GM12878 (cell line): ENCODE data around the gene MACROD2. TPM values are rescaled to one million over a fixed set of nuclear protein-coding genes. Genes with fewer than 3 reads are reported as not detected.
A peak's percentile ranks its signal among the peaks of the same experiment; 100 is the strongest.

Experiments
- ATF7 ChIP-seq: fragments of 450-650 bp; IDR thresholded peaks from 2 replicates; pipeline ENCODE4 v1.6.1; 2016; ENCODE audit warnings: low read depth, mild to moderate bottlenecking
- BCL11A ChIP-seq: IDR thresholded peaks from 2 replicates; pipeline ENCODE4 v1.6.1; 2011; ENCODE audit warnings: low read depth, low read length
- BMI1 ChIP-seq: fragments of 450-650 bp; IDR thresholded peaks from 2 replicates; pipeline ENCODE4 v1.6.1; 2016; ENCODE audit warnings: mild to moderate bottlenecking, moderate library complexity, borderline replicate concordance
- ESRRA ChIP-seq: IDR thresholded peaks from 2 replicates; pipeline ENCODE4 v1.6.1; 2012; ENCODE audit warnings: mild to moderate bottlenecking, low read length, improper control_type of control experiment
- GABPA ChIP-seq: IDR thresholded peaks from 2 replicates; pipeline ENCODE4 v1.6.1; 2014; ENCODE audit warnings: antibody characterized with exemption, low read depth, mild to moderate bottlenecking, inconsistent platforms
- HDGF ChIP-seq: fragments of 450-650 bp; IDR thresholded peaks from 2 replicates; pipeline ENCODE4 v1.6.1; 2016; ENCODE audit warnings: antibody characterized with exemption
- HSF1 ChIP-seq: fragments of 150-350 bp; IDR thresholded peaks from 2 replicates; pipeline ENCODE4 v1.6.1; 2014; ENCODE audit warnings: mild to moderate bottlenecking, low read depth, low read length
- IKZF2 ChIP-seq, 2 experiments: fragments of 450-650 bp; IDR thresholded peaks; 2 replicates each; pipeline ENCODE4 v1.6.1; 2017; ENCODE audit warnings: mild to moderate bottlenecking in 2 of 2, moderate library complexity in 2 of 2
- IRF4 ChIP-seq: IDR thresholded peaks from 2 replicates; pipeline ENCODE4 v1.6.1; 2011; ENCODE audit warnings: low read depth, low read length
- JUNB ChIP-seq: IDR thresholded peaks from 2 replicates; pipeline ENCODE4 v1.6.1; 2016; ENCODE audit warnings: antibody characterized with exemption, mild to moderate bottlenecking
- PAX5 ChIP-seq: IDR thresholded peaks from 2 replicates; pipeline ENCODE4 v1.6.1; 2011; ENCODE audit warnings: low read depth, low read length, borderline replicate concordance
- POLR2AphosphoS2 ChIP-seq: IDR thresholded peaks from 2 replicates; pipeline ENCODE4 v1.6.1; 2011; ENCODE audit warnings: low read depth, mild to moderate bottlenecking, low read length, improper control_type of control experiment, moderate library complexity
- POLR2AphosphoS5 ChIP-seq: IDR thresholded peaks from 2 replicates; pipeline ENCODE4 v1.6.1; 2011; ENCODE audit warnings: mild to moderate bottlenecking, low read length, inconsistent platforms
- PRDM15 ChIP-seq: fragments of 450-650 bp; formaldehyde crosslinking; IDR thresholded peaks from 2 replicates; pipeline ENCODE4 v1.4.0; 2020; ENCODE audit warnings: mild to moderate bottlenecking, moderate library complexity
- RELB ChIP-seq: fragments of 450-650 bp; IDR thresholded peaks from 2 replicates; pipeline ENCODE4 v1.6.1; 2017; ENCODE audit warnings: low read depth, mild to moderate bottlenecking, moderate library complexity
- SIN3A ChIP-seq: IDR thresholded peaks from 2 replicates; pipeline ENCODE4 v1.6.1; 2012; ENCODE audit warnings: low read depth, low read length, improper control_type of control experiment
- SP1 ChIP-seq: IDR thresholded peaks from one replicate; pipeline ENCODE4 v1.6.1; 2011; ENCODE audit warnings: low read depth, low read length
- SPI1 ChIP-seq: IDR thresholded peaks from 2 replicates; pipeline ENCODE4 v1.6.1; 2011; ENCODE audit warnings: low read depth, mild to moderate bottlenecking, low read length, moderate library complexity, borderline replicate concordance; ENCODE audit not compliant: insufficient read depth
- SREBF1 ChIP-seq: IDR thresholded peaks from 2 replicates; pipeline ENCODE4 v1.6.1; 2012; ENCODE audit warnings: mild to moderate bottlenecking, low read length
- TCF12 ChIP-seq: IDR thresholded peaks from 2 replicates; pipeline ENCODE4 v1.6.1; 2011; ENCODE audit warnings: low read depth, mild to moderate bottlenecking, low read length
- WRNIP1 ChIP-seq: IDR thresholded peaks from 2 replicates; pipeline ENCODE4 v1.6.1; 2011; ENCODE audit warnings: low read depth, low read length, improper control_type of control experiment, borderline replicate concordance
- ZBTB4 ChIP-seq: fragments of 450-650 bp; formaldehyde crosslinking; IDR thresholded peaks from 2 replicates; pipeline ENCODE4 v1.4.0; 2022; ENCODE audit warnings: mild to moderate bottlenecking, moderate library complexity
- polyA plus RNA-seq, 11 experiments: library from polyadenylated mRNA; depleted of rRNA in 4 of 11; unstranded in 6 of 11; stranded (reverse) in 5 of 11; fragments of >200 nt; fragmentation: Nextera tagmentation in 4 of 11; fragmentation: Illumina TruSeq in 1 of 11; extraction: Ambion mirVana in 4 of 11; extraction: Trizol in 1 of 11; gene quantifications; 1 replicate in 1 of 11; 2 replicates in 10 of 11; pipeline versions ENCODE4 v1.2.1 to v1.2.3, GENCODE V29; 2011 to 2016; ENCODE audit warnings: inconsistent platforms in 2 of 11, missing spikeins in 2 of 11, low read depth in 1 of 11
- total RNA-seq, 4 experiments: library from RNA; depleted of rRNA in 3 of 4; stranded (reverse); fragments of >200 nt in 3 of 4; fragmentation: Illumina TruSeq in 1 of 4; extraction: Trizol in 1 of 4; gene quantifications; 2 replicates each; pipeline versions ENCODE4 v1.2.1 to v1.2.3, GENCODE V29; 2013 to 2021

The MACROD2 gene
- total and polyA plus RNA-seq, 10 of the 15 experiments (the other 5 are each of a cell fraction or from before 2014, with no cell fraction given), result 1.1 to 21.5 (median 2.2) TPM

GRCh38 chr20:14902432-14903089 is 907.2 kb downstream of the MACROD2 start (continued):
- no peak for TF ChIP-seq POLR2AphosphoS2
- TF ChIP-seq SREBF1, result no peak
- peak; percentile 93 for TF ChIP-seq SPI1
- TF ChIP-seq BMI1, result no peak
- TF ChIP-seq IRF4, result 0 out of 2 replicates have a peak, but pooled peaks have one; percentile 71
- TF ChIP-seq PAX5, result 0 out of 2 replicates have a peak, but pooled peaks have one; percentile 48
- TF ChIP-seq ATF7, result 0 out of 2 replicates have a peak, but pooled peaks have one; percentile 13
- TF ChIP-seq POLR2AphosphoS5, result no peak
- no peak for TF ChIP-seq ZBTB4 (CRISPR knock-in tag)
- no peak for TF ChIP-seq HDGF
- 0 out of 2 replicates have a peak, but pooled peaks have one; percentile 25 for TF ChIP-seq RELB
- TF ChIP-seq PRDM15 (CRISPR knock-in tag), result no peak
- TF ChIP-seq JUNB, result no peak
- TF ChIP-seq IKZF2 (IDR thresholded peaks at IDR 0.05), result peak; percentile 87 to 89
- TF ChIP-seq SIN3A, result no peak
- no peak for TF ChIP-seq HSF1
- no peak for TF ChIP-seq WRNIP1
- TF ChIP-seq SP1, result no peak
- peak; percentile 64; the same call in 1 of the 2 replicates for TF ChIP-seq TCF12
- TF ChIP-seq ESRRA, result peak; percentile 81; the same call in 1 of the 2 replicates
- peak; percentile 78 for TF ChIP-seq BCL11A
- TF ChIP-seq GABPA, result no peak
